ENCODE results near the gene CABCOCO1.
A peak's percentile ranks its signal among the peaks of the same experiment; 100 is the strongest.
"Not testable (repeated sequence)": the region's sequence is repeated elsewhere in the genome, so short reads cannot be mapped to it uniquely, and the experiment has no call there.

CABCOCO1 gene

GRCh38 chr10:61712105-61712504, 49.4 kb downstream of the CABCOCO1 start:
- not testable (repeated sequence) for DNase-seq (ENCODE audit: low read depth, low spot score)

DNA sequence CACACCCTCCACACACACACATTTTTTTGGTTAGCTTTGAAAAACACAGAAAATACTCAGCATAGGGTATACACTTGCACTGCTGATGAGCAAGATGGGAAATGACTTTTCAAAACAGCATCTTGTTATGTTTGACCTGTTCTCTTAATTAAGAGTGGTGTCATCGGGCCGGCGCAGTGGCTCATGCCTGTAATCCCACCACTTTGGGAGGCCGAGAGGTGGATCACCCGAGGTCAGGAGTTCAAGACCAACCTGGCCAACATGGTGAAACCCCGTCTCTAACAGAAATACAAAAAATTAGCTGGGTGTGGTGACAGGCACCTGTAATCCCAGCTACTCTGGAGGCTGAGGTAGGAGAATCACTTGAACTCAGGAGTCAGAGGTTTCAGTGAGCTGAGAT, 56.7 kb downstream of the CABCOCO1 start:
- DNase-seq (ENCODE audit: low read depth, low spot score) = not testable (repeated sequence)

DNA sequence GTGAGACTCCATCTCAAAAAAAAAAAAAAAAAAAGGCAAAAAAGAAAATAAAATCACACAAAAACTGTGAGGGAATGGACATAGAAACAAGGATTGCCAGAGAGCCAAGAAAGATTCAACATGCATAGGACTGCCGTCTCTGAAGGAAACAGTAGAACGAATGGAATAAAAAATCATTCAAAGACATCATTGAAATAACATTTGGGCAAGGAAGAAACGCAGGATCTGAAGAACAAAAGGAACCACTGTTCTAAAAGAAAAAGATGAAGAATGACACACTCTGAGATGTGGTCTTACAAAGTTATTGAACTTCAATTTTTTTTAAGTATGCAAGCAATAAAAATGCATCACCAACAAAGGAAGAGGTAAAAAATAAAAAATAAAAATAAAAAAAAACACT, 57.2 kb downstream of the CABCOCO1 start:
- DNase-seq (ENCODE audit: low read depth, low spot score) = no peak

- no peak for DNase-seq (ENCODE audit: low read depth, low spot score)
Measured at GRCh38 chr10:61721431-61721830, 58.7 kb downstream of the CABCOCO1 start.

- not testable (repeated sequence) for DNase-seq (ENCODE audit: low read depth, low spot score)
Measured at GRCh38 chr10:61725221-61725620, 62.5 kb downstream of the CABCOCO1 start.

DNA sequence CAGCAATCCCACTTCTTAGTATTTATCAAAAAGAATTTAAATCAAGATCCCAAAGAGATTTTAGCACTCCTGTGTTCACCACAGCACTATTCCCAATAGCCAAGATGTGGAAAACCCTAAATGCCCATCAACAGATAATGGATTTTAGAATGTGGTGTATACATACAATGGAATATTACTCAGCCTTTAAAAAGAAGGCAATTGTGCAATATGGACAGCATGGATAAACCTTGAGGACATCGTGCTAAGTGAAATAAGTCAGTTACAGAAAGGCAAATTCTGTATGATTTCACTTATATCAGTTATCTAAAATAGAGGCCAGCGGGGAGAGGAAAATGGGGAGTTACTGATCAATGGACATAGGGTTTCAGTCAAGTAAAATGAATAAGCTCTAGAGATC, 66.9 kb downstream of the CABCOCO1 start:
- DNase-seq (ENCODE audit: low read depth, low spot score) = no peak

DNA sequence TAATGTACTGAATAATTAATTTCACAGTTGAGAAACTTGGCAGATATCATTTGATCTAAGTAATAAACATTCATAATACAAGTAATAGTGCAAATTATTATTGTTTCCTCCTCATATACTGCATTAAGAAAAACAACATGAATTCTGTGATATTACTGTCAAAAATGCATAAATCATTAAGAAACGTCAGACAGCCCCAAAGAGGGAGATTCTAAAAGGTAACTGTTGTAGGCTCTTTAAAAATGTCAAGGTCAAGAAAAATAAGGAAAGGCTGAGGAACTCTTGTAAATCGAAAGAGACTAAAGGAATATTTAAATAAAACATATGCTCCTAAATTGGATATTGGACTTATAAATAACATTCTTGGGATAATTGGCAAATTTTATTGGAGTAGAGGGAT, 67.9 kb downstream of the CABCOCO1 start:
- DNase-seq (ENCODE audit: low read depth, low spot score) = no peak

DNA sequence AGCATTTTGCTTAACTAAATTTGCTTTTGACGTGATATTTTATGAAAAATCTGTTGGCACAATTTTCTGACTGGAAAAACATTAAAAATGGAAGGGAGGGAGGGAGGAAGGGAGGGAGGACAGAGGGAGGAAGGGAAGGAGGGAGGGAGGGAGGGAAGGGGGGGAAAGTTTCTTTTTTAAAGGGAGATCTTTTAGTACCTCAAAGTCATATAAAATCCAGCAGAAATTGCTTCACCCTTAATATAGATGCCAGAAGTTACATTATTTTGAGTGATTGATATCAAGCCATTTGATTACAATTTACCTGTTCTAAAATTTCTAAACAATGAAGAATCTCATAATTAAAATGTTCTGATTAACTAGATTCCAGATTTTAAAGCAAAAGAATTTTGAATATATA, 68.9 kb downstream of the CABCOCO1 start:
- DNase-seq (ENCODE audit: low read depth, low spot score) = no peak

DNA sequence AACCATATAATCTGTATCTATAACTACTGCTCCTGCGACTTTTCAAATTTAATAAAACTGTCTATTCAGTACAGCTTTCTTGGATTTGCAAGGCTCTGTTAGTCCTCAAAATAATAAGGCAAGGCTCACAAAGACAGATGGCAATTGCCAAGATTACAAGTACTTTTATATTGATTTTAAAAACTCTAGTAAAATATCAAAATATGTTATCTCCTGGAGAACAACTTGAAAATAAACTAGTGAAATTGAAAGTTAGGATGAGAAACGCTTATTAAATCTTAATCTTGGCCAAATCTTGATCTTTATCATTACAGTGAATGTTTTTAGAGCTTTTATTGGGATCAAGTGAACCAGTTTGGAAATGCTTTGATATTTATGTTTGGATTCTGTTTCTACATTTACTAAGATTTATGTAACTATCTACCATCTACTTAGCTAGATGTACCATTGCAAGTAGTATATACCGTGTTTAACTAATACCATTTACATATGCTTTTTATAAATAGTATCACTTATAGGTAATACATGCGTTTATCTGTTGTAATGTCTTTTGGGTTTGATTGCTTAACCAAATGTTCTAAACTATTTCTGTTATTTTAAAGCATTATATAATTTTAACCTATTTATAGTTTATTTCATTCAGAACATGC, 70.0 kb downstream of the CABCOCO1 start:
- DNase-seq (ENCODE audit: low read depth, low spot score) = no peak

GRCh38 chr10:61733358-61733940, 70.7 kb downstream of the CABCOCO1 start:
- peak; percentile 3 for DNase-seq (ENCODE audit: low read depth, low spot score)

DNA sequence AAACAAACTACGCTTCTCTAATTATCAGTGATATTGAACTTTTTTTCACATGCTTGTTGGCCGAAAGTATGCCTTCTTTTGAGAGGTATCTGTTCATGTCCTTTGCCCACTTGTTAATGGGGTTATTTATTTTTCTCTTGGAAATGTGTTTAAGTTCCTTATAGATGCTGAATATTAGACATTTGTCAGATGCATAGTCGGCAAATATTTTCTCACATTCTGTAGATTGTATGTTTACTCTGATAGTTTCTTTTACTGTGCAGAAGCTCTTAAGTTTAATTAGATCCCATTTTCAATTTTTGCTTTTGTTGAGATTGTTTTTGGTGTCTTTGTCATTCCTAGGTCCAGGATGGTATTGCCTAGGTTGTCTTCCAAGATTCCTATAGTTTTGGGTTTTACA, 73.2 kb downstream of the CABCOCO1 start:
- DNase-seq (ENCODE audit: low read depth, low spot score) = no peak

- not testable (repeated sequence) for DNase-seq (ENCODE audit: low read depth, low spot score)
Measured at GRCh38 chr10:61737455-61737854, 74.7 kb downstream of the CABCOCO1 start.

DNA sequence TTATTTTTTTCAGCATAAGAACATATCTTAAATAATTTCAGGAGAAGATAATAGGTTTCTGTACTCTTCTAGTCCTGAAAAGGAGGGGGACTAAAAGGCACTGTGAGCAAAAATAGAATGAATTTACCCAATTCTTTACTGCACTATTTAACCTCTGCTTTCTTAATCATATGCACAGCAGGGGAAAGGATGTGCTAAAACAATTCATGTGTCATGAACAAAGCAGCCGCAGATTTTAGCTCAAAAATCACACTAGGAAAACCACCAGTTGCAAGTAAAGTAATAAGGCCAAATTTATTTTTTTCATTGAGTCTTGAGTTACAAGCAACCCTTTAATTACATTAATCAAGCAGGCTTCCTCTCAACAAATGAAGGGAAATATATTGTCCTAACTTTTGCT, 80.1 kb downstream of the CABCOCO1 start:
- DNase-seq (ENCODE audit: low read depth, low spot score) = no peak

DNA sequence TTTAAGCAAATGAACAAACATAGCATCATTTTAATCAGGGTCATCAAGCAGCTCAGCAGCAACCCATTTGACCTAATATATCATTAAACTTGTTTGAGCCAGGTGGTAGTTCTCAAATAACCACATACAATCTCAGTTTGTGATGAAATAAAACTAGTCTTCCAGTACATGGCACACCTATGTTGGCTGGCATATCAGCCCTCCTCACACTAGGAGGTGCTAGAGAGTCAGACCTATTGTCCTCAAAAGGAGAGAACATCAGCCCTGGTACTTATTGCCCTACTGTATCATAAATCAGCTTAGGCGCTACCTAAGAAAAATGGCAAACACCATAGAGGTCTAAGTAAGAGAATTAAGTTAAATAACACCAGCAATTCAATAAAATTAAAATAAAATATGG, 81.7 kb downstream of the CABCOCO1 start:
- no peak for DNase-seq (ENCODE audit: low read depth, low spot score)

- DNase-seq (ENCODE audit: low read depth, low spot score) = no peak
Measured at GRCh38 chr10:61746377-61746776, 83.6 kb downstream of the CABCOCO1 start.

GRCh38 chr10:61747307-61747706, 84.6 kb downstream of the CABCOCO1 start:
- DNase-seq (ENCODE audit: low read depth, low spot score) = no peak

DNA sequence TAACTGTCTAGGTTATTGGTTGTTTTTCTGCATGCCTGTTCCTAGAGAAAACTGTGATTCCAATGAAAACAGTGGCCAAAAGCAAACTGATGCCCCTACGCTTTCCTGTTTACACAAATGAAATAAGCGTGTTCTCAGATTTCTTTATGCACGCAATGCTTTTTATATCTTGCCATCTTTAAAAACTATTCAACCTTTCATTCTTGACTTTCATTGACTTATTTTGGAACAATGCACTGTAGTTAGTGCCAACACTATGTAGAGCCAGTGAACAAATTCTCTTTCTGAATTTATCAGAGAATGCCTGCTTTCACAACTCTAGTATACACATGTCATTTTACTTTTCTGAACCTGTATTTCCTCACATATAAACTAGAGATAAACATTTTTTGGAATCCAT, 86.6 kb downstream of the CABCOCO1 start:
- no peak for DNase-seq (ENCODE audit: low read depth, low spot score)

DNA sequence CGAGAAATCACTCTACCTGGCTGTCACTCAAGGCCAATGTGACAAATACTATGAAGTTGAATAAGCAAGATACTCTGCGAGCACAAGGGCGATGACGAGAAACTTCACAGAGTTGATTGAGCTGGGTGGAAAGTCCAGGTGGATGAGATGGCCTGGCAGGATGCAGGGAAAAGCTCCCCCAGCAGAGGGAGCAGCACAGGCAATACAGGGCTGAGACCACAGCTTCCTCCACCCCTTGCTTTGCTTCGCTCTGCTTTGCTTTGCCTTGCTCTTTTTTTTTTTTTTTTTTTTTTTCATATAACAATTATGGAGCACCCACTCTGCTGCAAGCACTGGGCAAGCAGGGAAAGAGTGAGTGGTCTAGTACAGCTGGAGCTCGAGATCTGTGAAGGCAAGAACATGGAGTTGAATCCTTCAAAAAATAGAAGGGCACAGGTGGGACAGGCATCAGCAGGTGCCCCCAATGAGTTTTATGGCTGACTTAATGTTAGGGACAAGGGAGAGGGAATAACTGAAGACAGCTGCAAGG, 88.3 kb downstream of the CABCOCO1 start:
- peak; percentile 64 for DNase-seq (ENCODE audit: low read depth, low spot score)

DNA sequence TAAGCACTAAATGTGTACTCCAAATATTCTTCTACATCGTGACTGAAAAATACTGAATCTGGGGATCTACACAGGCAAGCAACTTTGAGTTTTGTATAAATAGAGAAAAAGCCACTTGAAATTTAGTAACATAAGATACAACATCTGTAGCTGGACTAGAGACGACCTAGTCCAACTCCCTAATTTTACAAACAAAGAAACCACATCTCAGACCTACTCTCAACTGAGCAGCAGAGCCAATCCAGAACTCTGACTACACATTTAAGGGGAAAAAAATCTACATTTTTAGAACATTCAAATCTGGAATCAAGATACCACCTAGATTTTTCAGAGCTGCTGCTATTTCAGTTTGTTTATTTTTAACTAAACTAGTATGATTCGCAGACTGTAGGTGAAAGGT, 88.9 kb downstream of the CABCOCO1 start:
- no peak for DNase-seq (ENCODE audit: low read depth, low spot score)

DNA sequence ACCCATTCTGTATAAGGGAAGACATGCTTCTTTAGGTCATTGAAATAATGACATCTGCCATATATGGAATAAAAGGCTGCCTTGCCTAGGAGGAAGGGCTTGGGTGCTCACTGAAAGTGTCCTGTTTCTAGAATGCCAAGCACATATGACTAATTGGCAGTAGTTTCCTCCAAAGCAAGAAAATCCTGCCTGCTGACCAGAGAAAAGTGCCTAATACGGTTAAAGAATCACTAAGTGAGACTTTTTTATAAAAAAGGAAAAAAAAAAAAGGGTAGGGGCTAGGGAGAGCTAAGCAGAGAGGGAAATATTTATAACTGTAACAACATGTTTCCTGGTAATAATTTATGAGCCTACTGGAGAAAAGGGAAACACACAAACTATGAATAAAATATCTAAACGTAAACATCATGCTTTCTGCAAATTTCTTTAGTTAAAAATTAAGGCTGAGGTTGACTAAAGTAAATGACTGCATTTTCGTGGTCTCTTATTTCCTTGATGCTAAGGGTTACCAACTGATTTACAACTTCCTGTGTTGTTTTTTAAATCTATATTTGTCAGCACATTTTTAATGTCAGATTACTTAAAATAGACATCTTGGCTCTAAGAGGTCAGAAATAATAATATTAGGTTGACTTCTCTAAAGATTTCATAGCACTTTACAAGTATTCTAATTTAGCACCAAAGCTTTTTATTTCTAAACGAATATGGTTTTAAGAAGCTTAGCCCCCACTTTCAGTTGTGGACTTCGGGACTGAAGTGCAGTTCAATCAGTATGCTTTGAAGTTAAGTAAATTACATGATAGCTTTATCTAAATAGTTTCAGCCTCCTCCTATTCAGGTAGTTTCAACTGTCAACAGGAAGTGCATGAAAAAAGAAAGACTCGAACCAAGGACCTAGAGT, 89.6 kb downstream of the CABCOCO1 start:
- no peak for DNase-seq (ENCODE audit: low read depth, low spot score)

GRCh38 chr10:61753453-61753852, 90.7 kb downstream of the CABCOCO1 start:
- no peak for DNase-seq (ENCODE audit: low read depth, low spot score)

All from ELF-1 (cell line).